Epithelial cell of proximal tubule (primary cell): ENCODE data around the gene SPAG16. TPM values are rescaled to one million over a fixed set of nuclear protein-coding genes. Genes with fewer than 3 reads are reported as not detected.

Experiments
- DNase-seq: peaks from one replicate; pipeline ENCODE4 v3.0.0-alpha.2; 2011; ENCODE audit warnings: low read depth
- H3K4me3 ChIP-seq: 2 replicates; pipeline ENCODE4 v1.5.1; 2011; ENCODE audit warnings: low read depth, mild to moderate bottlenecking, low read length
- total RNA-seq: library from RNA; depleted of rRNA; stranded (reverse); fragments of >200 nt; gene quantifications from 2 replicates; pipeline ENCODE4 v1.2.3, GENCODE V29; 2015
- TF ChIP-seq, protein P1 (sequence below): conservative IDR thresholded peaks from 2 replicates; pipeline ENCODE4 v1.5.1; 2012; ENCODE audit warnings: low read depth, mild to moderate bottlenecking, low read length

Gene SPAG16
- total RNA-seq, 1 donor from 2014 or later, result 25.5 TPM

GRCh38 chr2:214130114-214130513 lies 845.9 kb downstream of the SPAG16 start:
- DNase-seq, result no peak
- TF ChIP-seq, protein P1, sequence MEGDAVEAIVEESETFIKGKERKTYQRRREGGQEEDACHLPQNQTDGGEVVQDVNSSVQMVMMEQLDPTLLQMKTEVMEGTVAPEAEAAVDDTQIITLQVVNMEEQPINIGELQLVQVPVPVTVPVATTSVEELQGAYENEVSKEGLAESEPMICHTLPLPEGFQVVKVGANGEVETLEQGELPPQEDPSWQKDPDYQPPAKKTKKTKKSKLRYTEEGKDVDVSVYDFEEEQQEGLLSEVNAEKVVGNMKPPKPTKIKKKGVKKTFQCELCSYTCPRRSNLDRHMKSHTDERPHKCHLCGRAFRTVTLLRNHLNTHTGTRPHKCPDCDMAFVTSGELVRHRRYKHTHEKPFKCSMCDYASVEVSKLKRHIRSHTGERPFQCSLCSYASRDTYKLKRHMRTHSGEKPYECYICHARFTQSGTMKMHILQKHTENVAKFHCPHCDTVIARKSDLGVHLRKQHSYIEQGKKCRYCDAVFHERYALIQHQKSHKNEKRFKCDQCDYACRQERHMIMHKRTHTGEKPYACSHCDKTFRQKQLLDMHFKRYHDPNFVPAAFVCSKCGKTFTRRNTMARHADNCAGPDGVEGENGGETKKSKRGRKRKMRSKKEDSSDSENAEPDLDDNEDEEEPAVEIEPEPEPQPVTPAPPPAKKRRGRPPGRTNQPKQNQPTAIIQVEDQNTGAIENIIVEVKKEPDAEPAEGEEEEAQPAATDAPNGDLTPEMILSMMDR, result no peak
- no peak overlapping the region for H3K4me3 ChIP-seq

- TF ChIP-seq, protein P1, result no peak
- H3K4me3 ChIP-seq, result no peak overlapping the region
- DNase-seq, result no peak
Observed at GRCh38 chr2:214135966-214136365, 851.7 kb downstream of the SPAG16 start.

- DNase-seq, result no peak
- no peak overlapping the region for H3K4me3 ChIP-seq
- TF ChIP-seq, protein P1, result no peak
Observed at GRCh38 chr2:214138779-214139178, 854.5 kb downstream of the SPAG16 start.

DNA sequence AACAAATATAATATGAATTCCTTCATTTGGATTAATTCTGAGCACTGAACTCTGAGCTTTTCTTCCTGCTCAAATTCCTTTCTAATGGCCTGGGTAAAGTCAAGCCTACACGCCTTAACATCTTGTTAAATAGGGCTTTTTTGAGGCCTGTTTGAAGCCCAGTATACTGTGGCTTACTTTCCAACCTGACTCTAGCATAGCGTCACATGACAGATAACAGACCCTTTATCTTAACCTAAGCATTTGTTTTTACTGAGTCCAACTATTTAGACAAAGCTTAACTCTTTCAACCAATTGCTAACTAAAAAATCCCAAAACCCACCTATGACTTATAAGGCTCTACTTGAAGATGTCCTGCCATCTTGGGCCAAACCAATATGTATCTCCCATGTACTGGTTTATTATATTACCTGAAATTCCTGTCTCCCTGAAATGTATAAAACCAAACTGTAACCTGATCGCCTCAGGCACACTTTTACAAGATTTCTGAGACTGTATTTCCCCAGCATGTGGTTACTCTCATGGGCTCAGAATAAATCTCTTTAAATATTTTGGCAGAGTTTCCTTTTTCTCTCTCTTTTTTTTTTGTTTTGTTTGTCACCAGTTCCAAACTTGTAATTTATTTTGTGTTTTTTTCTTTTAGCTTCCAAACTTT lies 855.5 kb downstream of the SPAG16 start:
- no peak overlapping the region for H3K4me3 ChIP-seq
- no peak for DNase-seq
- TF ChIP-seq, protein P1, result no peak

DNA sequence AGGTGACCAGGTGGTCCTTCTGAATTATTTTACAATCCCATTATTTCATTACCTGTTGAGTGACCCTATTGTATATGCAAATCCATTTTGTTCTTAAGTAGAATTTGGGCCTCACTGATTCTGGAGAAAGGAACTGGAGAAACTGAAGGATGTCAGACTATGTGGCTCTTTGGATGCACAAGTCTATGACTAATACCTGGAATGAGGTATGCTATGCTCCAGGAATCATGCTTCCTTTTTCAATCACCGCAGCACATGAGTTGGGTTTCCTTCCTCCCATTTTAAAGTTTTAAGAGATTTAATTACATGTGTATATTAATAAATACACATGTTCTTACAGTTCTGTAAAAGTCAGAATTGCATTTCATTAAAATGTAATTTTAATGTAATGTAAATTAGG lies 872.7 kb downstream of the SPAG16 start:
- no peak overlapping the region for H3K4me3 ChIP-seq
- TF ChIP-seq, protein P1, result no peak
- peak; percentile 23 for DNase-seq

GRCh38 chr2:214158851-214159250 lies 874.6 kb downstream of the SPAG16 start:
- no peak overlapping the region for H3K4me3 ChIP-seq
- TF ChIP-seq, protein P1, result no peak
- DNase-seq, result no peak

DNA sequence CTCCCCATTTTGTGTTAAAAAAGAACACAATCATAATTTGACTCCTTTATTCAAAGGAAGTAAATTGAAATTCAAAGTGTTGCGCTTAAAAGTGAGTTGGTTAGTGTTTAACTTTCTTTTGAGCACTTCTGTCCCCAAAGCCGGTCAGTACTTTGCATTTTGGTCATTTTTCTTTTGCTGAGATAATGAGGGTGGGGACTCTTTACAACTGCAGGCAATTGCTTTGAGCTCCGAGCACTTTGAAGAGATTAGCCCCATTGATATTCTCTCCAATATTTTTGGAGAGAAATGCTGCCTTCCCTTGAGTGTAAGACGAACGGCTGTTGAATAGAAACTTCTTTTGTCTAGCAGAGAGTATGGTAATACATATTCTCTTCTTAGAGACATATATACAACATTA lies 885.0 kb downstream of the SPAG16 start:
- H3K4me3 ChIP-seq, result no peak overlapping the region
- TF ChIP-seq, protein P1, result no peak
- no peak for DNase-seq
